GM12878 (cell line): ENCODE results near the gene ANKRD6. TPM values are rescaled to one million over a fixed set of nuclear protein-coding genes. Genes with fewer than 3 reads are reported as not detected.
A peak's percentile ranks its signal among the peaks of the same experiment; 100 is the strongest.
"Not testable (repeated sequence)": the region's sequence is repeated elsewhere in the genome, so short reads cannot be mapped to it uniquely, and the experiment has no call there.

Experiments used
- ATAC-seq: fragments of 200-7000 bp; cut with Tn5 transposase; 3 replicates; pipeline ENCODE4 v1.9.1; 2020; ENCODE audit warnings: mild to moderate bottlenecking, moderate library complexity
- BruUV-seq: library from RNA; stranded (reverse); fragments of 400-500 nt; replicated peaks from 2 replicates; lab custom pipeline; 2021; lab: Mats Ljungman, UMichigan
- CTCF ChIA-PET: fragments of 300-600 bp; sonication (Branson Sonifier 250); formaldehyde crosslinking; extraction: SDS; loops from one replicate; lab custom pipeline; 2021; ENCODE audit warnings: inconsistent platforms; lab: Yijun Ruan, JAX
- POLR2A ChIA-PET: fragments of 350-600 bp; formaldehyde crosslinking; extraction: SDS; loops from one replicate; lab custom pipeline; 2021; ENCODE audit warnings: inconsistent platforms; lab: Charles Lee
- RAD21 ChIA-PET: fragments of 300-600 bp; sonication (Branson Sonifier 250); formaldehyde crosslinking; loops from one replicate; lab custom pipeline; 2023; ENCODE audit warnings: antibody characterized with exemption; ENCODE audit not compliant: unreplicated experiment; lab: Charles Lee
- SMC1A ChIA-PET: fragments of 300-600 bp; sonication (Branson Sonifier 250); formaldehyde crosslinking; loops from one replicate; lab custom pipeline; 2023; ENCODE audit not compliant: unreplicated experiment, uncharacterized antibody; lab: Charles Lee
- DNase-seq: peaks from one replicate; pipeline ENCODE4 v3.0.0-alpha.2; 2011; ENCODE audit warnings: low read depth, low spot score
- FAIRE-seq: peaks from 3 replicates; lab custom pipeline; 2011; peaks lifted over from hg19 to GRCh38; lab: Jason Lieb, UNC
- H2AFZ ChIP-seq: 2 replicates; pipeline ENCODE4 v1.6.0; 2011; ENCODE audit warnings: low read depth, low read length, control low read depth; ENCODE audit not compliant: control insufficient read depth
- H3K27ac ChIP-seq: 2 replicates; pipeline ENCODE4 v1.5.1; 2011; ENCODE audit warnings: control low read depth; ENCODE audit not compliant: control insufficient read depth, insufficient read depth
- H3K27me3 ChIP-seq, 2 experiments: replicated peaks in 1 of 2; 2 replicates each; pipeline versions ENCODE4 v1.6.0 to v1.6.1; 2011; ENCODE audit warnings: low read length in 1 of 2; ENCODE audit not compliant: control insufficient read depth in 2 of 2, insufficient read depth in 2 of 2
- H3K36me3 ChIP-seq, 2 experiments: 2 replicates each; pipeline ENCODE4 v1.5.1; 2011; ENCODE audit warnings: low read length in 1 of 2; ENCODE audit not compliant: control insufficient read depth in 2 of 2, insufficient read depth in 2 of 2
- H3K4me1 ChIP-seq: 2 replicates; pipeline ENCODE4 v1.6.1; 2011; ENCODE audit warnings: mild to moderate bottlenecking, low read length, moderate library complexity, mixed read lengths; ENCODE audit not compliant: control insufficient read depth, insufficient read depth
- H3K4me2 ChIP-seq: 2 replicates; pipeline ENCODE4 v1.6.0; 2011; ENCODE audit warnings: control low read depth; ENCODE audit not compliant: control insufficient read depth, insufficient read depth
- H3K4me3 ChIP-seq: fragments of 200-600 bp; sonication (generic); 2 replicates; pipeline ENCODE4 v1.5.1; 2016
- H3K79me2 ChIP-seq: 2 replicates; pipeline ENCODE4 v1.6.0; 2011; ENCODE audit warnings: low read length; ENCODE audit not compliant: control insufficient read depth, insufficient read depth
- H3K9ac ChIP-seq: 2 replicates; pipeline ENCODE4 v1.8.0; 2011; ENCODE audit warnings: low read length, control low read depth, mixed read lengths; ENCODE audit not compliant: control insufficient read depth, insufficient read depth
- H3K9me3 ChIP-seq: replicated peaks from 3 replicates; pipeline ENCODE4 v1.5.1; 2011; ENCODE audit warnings: mild to moderate bottlenecking, low read length; ENCODE audit not compliant: control insufficient read depth, insufficient read depth
- H4K20me1 ChIP-seq: 2 replicates; pipeline ENCODE4 v1.6.0; 2011; ENCODE audit not compliant: control insufficient read depth, insufficient read depth
- ATF7 ChIP-seq: fragments of 450-650 bp; IDR thresholded peaks from 2 replicates; pipeline ENCODE4 v1.6.1; 2016; ENCODE audit warnings: low read depth, mild to moderate bottlenecking
- POLR2AphosphoS2 ChIP-seq: IDR thresholded peaks from 2 replicates; pipeline ENCODE4 v1.6.1; 2011; ENCODE audit warnings: low read depth, mild to moderate bottlenecking, low read length, improper control_type of control experiment, moderate library complexity
- TAF1 ChIP-seq: IDR thresholded peaks from 2 replicates; pipeline ENCODE4 v1.6.1; 2011; ENCODE audit warnings: mild to moderate bottlenecking, low read depth, low read length, borderline replicate concordance
- WGBS: methylation state at CpG from one replicate; pipeline ENCODE4 v1.1.6; 2016; ENCODE audit warnings: low lambda C conversion rate; ENCODE audit not compliant: insufficient replicate concordance, insufficient coverage; ENCODE audit errors: missing lambda C conversion rate; 5-methylcytosine and 5-hydroxymethylcytosine counted together
- in situ Hi-C: fragments of 300-500 bp; cut with MboI; formaldehyde crosslinking; loops from 9 replicates; pipeline ENCODE4 v1.14.3; 2018; ENCODE audit warnings: mixed read lengths
- intact Hi-C: fragments of 100-400 bp; cut with micrococcal nuclease; formaldehyde crosslinking; loops from one replicate; pipeline ENCODE4 v1.14.2; 2022; ENCODE audit not compliant: unreplicated experiment
- polyA plus RNA-seq, 11 experiments: library from polyadenylated mRNA; depleted of rRNA in 4 of 11; unstranded in 6 of 11; stranded (reverse) in 5 of 11; fragments of >200 nt; fragmentation: Nextera tagmentation in 4 of 11; fragmentation: Illumina TruSeq in 1 of 11; extraction: Ambion mirVana in 4 of 11; extraction: Trizol in 1 of 11; gene quantifications; 1 replicate in 1 of 11; 2 replicates in 10 of 11; pipeline versions ENCODE4 v1.2.1 to v1.2.3, GENCODE V29; 2011 to 2016; ENCODE audit warnings: inconsistent platforms in 2 of 11, missing spikeins in 2 of 11, low read depth in 1 of 11
- total RNA-seq, 4 experiments: library from RNA; depleted of rRNA in 3 of 4; stranded (reverse); fragments of >200 nt in 3 of 4; fragmentation: Illumina TruSeq in 1 of 4; extraction: Trizol in 1 of 4; gene quantifications; 2 replicates each; pipeline versions ENCODE4 v1.2.1 to v1.2.3, GENCODE V29; 2013 to 2021
- TF ChIP-seq, protein P1 (sequence below), 3 experiments: IDR thresholded peaks in 2 of 3; conservative IDR thresholded peaks in 1 of 3; 2 replicates each; pipeline ENCODE4 v1.5.1; 2011; ENCODE audit warnings: low read depth in 3 of 3, low read length in 3 of 3, mild to moderate bottlenecking in 3 of 3, control low read depth in 2 of 3, moderate library complexity in 2 of 3, inconsistent platforms in 1 of 3, mixed read lengths in 1 of 3; ENCODE audit not compliant: control insufficient read depth in 2 of 3, insufficient read depth in 1 of 3; ENCODE audit errors: extremely low read depth in 1 of 3

ANKRD6 gene
- total and polyA plus RNA-seq, 10 of the 15 experiments (the other 5 are each of a cell fraction or from before 2014, with no cell fraction given): 0.03 to 0.90 (median 0.38) TPM

DNA sequence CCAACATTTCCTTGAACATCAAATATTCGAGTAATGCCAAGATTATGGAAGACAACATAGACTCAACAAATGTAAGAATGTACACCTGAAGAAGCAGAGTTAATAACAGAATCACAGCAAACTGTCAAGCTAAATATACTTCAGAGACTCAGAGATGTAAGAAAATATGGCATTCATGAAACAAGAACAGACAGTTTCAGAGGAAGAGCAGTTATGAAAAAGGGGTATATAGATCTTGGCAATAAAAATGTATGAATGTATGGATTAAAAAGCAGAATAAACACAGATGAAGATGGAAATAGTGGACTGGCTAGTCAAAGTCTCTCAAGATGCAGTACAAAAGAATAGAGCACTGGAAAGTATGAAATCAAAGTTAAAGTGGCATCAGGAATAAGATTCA is 39.3 kb upstream of the ANKRD6 start (continued):
- TF ChIP-seq ATF7 (no peak), TAF1 (no peak), POLR2AphosphoS2 (no peak)

DNA sequence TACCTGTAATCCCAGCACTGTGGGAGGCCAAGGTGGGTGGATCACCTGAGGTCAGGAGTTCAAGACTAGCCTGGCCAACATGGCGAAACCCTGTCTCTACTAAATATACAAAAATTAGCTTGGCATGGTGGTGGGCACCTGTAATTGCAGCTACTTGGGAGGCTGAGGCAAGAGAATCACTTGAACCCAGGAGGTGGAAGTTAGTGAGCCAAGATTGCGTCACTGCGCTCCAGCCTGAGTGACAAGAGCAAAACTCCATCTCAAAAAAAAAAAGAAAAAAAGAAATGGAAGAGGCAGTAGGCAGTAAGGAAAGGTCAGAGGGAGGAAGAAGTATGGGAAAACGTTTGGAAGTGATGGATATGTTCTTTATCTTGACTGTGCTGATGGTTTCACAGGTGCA is 35.1 kb upstream of the ANKRD6 start:
- H3K36me3 ChIP-seq, in situ Hi-C loops, H3K4me3 ChIP-seq, ATAC-seq, CTCF ChIA-PET, H3K9me3 ChIP-seq, RAD21 ChIA-PET, FAIRE-seq, H3K9ac ChIP-seq, intact Hi-C loops, BruUV-seq, H3K4me2 ChIP-seq, POLR2A ChIA-PET, H3K27ac ChIP-seq, H3K27me3 ChIP-seq, DNase-seq, H4K20me1 ChIP-seq, SMC1A ChIA-PET, H2AFZ ChIP-seq: not testable (repeated sequence)
- peaks cover 32% of the 10 kb centered on the region for H3K79me2 ChIP-seq
- peaks cover 15% of the 10 kb centered on the region for H3K4me1 ChIP-seq
- WGBS: 73% methylated on average over 4 of the region's 4 CpGs
- TF ChIP-seq, protein P1, sequence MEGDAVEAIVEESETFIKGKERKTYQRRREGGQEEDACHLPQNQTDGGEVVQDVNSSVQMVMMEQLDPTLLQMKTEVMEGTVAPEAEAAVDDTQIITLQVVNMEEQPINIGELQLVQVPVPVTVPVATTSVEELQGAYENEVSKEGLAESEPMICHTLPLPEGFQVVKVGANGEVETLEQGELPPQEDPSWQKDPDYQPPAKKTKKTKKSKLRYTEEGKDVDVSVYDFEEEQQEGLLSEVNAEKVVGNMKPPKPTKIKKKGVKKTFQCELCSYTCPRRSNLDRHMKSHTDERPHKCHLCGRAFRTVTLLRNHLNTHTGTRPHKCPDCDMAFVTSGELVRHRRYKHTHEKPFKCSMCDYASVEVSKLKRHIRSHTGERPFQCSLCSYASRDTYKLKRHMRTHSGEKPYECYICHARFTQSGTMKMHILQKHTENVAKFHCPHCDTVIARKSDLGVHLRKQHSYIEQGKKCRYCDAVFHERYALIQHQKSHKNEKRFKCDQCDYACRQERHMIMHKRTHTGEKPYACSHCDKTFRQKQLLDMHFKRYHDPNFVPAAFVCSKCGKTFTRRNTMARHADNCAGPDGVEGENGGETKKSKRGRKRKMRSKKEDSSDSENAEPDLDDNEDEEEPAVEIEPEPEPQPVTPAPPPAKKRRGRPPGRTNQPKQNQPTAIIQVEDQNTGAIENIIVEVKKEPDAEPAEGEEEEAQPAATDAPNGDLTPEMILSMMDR (IDR thresholded peaks at IDR 0.05 in 2 of 3, conservative IDR thresholded peaks at IDR 0.05 in 1 of 3; ENCODE audit: control insufficient read depth in 2 of 3, extremely low read depth in 1 of 3, insufficient read depth in 1 of 3, low read depth in 3 of 3, low read length in 3 of 3): 0 out of 6 replicates have a peak, but pooled peaks of 1 of the 3 experiments have one; percentile 4
